ENCODE results near the gene SLAIN2. TPM values are rescaled to one million over a fixed set of nuclear protein-coding genes. Genes with fewer than 3 reads are reported as not detected.

The SLAIN2 gene
- total RNA-seq, 6 donors from 2014 or later, result 20.6 to 90.9 (median 68.8) TPM

DNA sequence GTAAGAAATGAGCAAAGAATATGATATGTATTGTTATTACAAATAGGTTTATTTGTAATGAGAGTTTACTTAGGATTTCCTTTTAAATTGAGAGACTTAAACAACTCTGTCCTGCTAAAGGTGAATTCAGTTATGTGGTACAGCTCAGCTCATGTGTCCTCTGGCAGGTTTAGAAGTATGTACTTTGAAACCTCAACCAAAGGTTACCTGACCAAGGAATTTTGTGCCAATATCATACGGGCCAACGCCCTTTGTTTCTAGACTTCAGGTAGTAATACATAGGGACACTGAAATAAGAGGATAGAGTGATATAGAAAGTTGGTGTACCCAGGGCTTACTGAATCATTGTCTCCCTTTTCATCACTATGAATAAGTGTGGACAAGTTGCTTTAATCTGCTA is 25.7 kb downstream of the SLAIN2 start:
- Histone ChIP-seq H3K27ac (no peak overlapping the region), H3K4me3 (no peak overlapping the region), H3K27me3 (no peaks in the 10 kb centered on the region), H3K4me1 (peaks cover 6 to 21% (median 14%) of the 10 kb centered on the region in 4 donors), H3K36me3 (no peaks in the 10 kb centered on the region), H3K9me3 (no peaks in the 10 kb centered on the region)
- TF ChIP-seq EP300 (IDR thresholded peaks at IDR 0.05) (no peak), POLR2AphosphoS5 (IDR thresholded peaks at IDR 0.05) (no peak)
- TF ChIP-seq, protein P1, sequence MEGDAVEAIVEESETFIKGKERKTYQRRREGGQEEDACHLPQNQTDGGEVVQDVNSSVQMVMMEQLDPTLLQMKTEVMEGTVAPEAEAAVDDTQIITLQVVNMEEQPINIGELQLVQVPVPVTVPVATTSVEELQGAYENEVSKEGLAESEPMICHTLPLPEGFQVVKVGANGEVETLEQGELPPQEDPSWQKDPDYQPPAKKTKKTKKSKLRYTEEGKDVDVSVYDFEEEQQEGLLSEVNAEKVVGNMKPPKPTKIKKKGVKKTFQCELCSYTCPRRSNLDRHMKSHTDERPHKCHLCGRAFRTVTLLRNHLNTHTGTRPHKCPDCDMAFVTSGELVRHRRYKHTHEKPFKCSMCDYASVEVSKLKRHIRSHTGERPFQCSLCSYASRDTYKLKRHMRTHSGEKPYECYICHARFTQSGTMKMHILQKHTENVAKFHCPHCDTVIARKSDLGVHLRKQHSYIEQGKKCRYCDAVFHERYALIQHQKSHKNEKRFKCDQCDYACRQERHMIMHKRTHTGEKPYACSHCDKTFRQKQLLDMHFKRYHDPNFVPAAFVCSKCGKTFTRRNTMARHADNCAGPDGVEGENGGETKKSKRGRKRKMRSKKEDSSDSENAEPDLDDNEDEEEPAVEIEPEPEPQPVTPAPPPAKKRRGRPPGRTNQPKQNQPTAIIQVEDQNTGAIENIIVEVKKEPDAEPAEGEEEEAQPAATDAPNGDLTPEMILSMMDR (IDR thresholded peaks at IDR 0.05), result no peak
- ATAC-seq (ENCODE audit: low FRiP score in 2 of 2) (no peak), DNase-seq (no peak)
- 81 to 91% methylated on average over 2 of the region's 2 CpGs for WGBS, 2 donors

DNA sequence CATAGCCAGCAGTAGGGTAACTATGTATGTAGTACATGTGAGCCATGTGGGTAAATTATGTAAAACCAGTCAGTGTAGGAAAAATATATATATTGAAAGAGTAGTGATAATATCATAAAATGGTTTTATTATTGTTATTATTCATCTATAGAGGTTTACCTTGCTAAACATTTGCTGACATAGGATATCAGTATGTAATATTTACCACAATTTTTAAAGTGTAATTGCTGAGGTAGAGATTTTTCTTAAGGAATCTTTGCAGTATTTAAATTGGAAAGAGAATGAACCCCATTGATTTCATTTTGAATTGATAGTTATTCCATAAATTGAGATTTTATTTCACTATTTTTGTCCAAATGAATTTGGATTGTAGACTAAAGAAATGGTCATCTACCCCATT is 27.1 kb downstream of the SLAIN2 start:
- peaks cover 6 to 24% (median 18%) of the 10 kb centered on the region in 4 donors for H3K4me1 ChIP-seq
- no peaks in the 10 kb centered on the region for H3K36me3 ChIP-seq
- no peak for ATAC-seq (ENCODE audit: low FRiP score in 2 of 2)
- H3K27ac ChIP-seq, result no peak overlapping the region
- no peaks in the 10 kb centered on the region for H3K27me3 ChIP-seq
- H3K9me3 ChIP-seq, result no peaks in the 10 kb centered on the region
- DNase-seq, result no peak
- no peak overlapping the region for H3K4me3 ChIP-seq
- TF ChIP-seq EP300 (IDR thresholded peaks at IDR 0.05) (no peak), POLR2A (IDR thresholded peaks at IDR 0.05) (no peak), POLR2AphosphoS5 (IDR thresholded peaks at IDR 0.05) (no peak)
- TF ChIP-seq, protein P1 (IDR thresholded peaks at IDR 0.05), result no peak

DNA sequence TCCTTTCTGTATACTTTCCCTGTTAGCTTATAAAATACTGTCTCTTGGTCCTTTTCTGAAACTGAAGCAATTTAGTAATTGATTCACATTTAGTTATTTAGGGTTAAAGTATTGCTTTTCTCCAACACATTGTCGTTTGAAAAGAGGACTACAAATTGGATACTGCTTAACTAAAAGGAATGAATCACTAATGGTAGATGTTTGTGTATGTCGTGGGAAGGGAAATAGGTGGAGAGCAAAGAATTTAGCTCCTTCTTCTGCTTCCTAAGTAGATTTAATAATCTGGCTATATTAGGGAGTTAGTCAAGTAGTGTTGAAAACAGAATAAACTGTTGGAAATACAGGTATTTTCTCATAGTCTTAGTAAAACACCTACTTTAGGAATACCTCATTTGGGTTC is 27.9 kb downstream of the SLAIN2 start:
- H3K9me3 ChIP-seq, result no peaks in the 10 kb centered on the region
- DNase-seq (no peak), ATAC-seq (ENCODE audit: low FRiP score in 2 of 2) (no peak)
- 19 to 27% methylated on average over 2 of the region's 2 CpGs for WGBS, 2 donors
- TF ChIP-seq POLR2A (IDR thresholded peaks at IDR 0.05) (no peak), EP300 (IDR thresholded peaks at IDR 0.05) (no peak), POLR2AphosphoS5 (IDR thresholded peaks at IDR 0.05) (no peak)
- TF ChIP-seq, protein P1 (IDR thresholded peaks at IDR 0.05), result no peak
- H3K4me1 ChIP-seq, result peaks cover 6 to 24% (median 18%) of the 10 kb centered on the region in 4 donors
- no peaks in the 10 kb centered on the region for H3K27me3 ChIP-seq
- no peaks in the 10 kb centered on the region for H3K36me3 ChIP-seq
- no peak overlapping the region for H3K27ac ChIP-seq
- H3K4me3 ChIP-seq, result no peak overlapping the region

DNA sequence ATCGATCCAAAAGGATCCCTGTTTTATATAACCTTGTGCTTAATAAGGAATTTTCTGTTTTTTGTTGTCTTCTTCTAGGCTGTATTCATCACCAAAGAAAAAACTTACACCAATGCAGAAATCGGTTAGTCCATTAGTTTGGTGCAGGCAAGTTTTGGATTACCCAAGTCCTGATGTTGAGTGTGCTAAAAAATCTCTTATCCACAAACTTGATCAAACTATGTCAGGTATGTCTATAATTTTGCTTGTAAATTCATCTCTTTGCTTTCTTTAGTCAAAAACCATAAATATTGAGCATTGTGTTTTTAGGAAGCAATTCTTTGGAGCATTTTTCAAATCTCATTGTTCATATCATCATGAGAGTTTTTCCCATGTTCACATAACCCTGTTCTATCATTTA is 28.4 kb downstream of the SLAIN2 start:
- no peak for ATAC-seq (ENCODE audit: low FRiP score in 2 of 2)
- TF ChIP-seq POLR2AphosphoS5 (IDR thresholded peaks at IDR 0.05), result no peak
- TF ChIP-seq POLR2A (IDR thresholded peaks at IDR 0.05), result no peak
- no peak for TF ChIP-seq EP300 (IDR thresholded peaks at IDR 0.05)
- TF ChIP-seq, protein P1 (IDR thresholded peaks at IDR 0.05), result no peak
- Histone ChIP-seq H3K27me3 (no peaks in the 10 kb centered on the region), H3K4me3 (no peak overlapping the region), H3K9me3 (no peaks in the 10 kb centered on the region), H3K36me3 (no peaks in the 10 kb centered on the region), H3K4me1 (peaks cover 6 to 24% (median 18%) of the 10 kb centered on the region in 4 donors), H3K27ac (no peak overlapping the region)
- WGBS, 2 donors, result 83% methylated on average over 2 of the region's 2 CpGs
- DNase-seq, result no peak

DNA sequence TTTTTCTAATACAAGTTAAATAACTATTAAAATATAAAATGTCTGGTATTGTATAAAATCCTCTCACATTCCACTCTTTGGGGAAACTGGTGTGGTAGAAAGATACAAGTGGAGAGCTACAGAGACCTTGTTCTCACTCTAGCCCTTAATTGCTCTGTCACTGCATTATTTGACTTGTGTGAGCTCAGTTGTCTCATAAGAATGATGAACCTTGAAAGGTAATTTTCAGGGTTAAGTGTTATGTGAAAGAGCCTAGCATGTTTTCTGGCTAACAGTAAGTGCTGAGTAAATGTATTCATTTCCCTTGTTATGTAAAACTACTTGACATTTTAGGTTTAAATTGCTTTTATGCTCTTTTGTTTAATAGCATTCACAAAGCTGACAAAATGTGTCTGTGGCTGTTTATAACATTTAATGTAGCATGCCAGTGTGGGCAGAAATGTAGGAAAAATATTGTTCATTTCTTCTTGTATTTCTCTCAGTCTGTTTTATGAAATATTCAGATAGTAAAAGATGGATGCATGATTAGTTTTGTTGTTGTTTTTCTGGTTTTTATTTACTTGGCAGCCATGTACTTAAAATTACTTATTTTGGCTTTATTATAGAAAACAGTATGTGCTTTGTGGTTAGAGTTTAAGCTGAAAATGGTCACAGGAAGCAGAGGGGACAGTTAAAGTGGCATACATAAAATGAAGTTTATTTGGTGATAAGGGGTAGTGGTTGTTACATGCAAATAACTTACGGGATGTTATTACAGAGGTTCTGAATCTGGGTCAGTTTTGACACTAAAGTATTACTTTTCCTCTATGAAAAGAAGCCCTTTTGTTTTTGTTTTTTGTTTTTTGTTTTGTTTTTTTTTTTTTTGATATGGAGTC is 29.2 kb downstream of the SLAIN2 start:
- H3K4me1 ChIP-seq, result peaks cover 6 to 26% (median 19%) of the 10 kb centered on the region in 4 donors
- no peaks in the 10 kb centered on the region for H3K9me3 ChIP-seq
- DNase-seq (no peak), ATAC-seq (ENCODE audit: low FRiP score in 2 of 2) (no peak)
- TF ChIP-seq POLR2AphosphoS5 (IDR thresholded peaks at IDR 0.05) (no peak), EP300 (IDR thresholded peaks at IDR 0.05) (no peak), POLR2A (IDR thresholded peaks at IDR 0.05) (no peak)
- TF ChIP-seq, protein P1 (IDR thresholded peaks at IDR 0.05), result no peak
- H3K4me3 ChIP-seq, result no peak overlapping the region
- no peaks in the 10 kb centered on the region for H3K36me3 ChIP-seq
- WGBS, 2 donors, result 69 to 74% methylated on average over 1 of the region's 1 CpG
- no peak overlapping the region for H3K27ac ChIP-seq
- H3K27me3 ChIP-seq, result no peaks in the 10 kb centered on the region

All from upper lobe of left lung (tissue), 6 donors.